ENCODE data around the gene PRKRA.
A peak's percentile ranks its signal among the peaks of the same experiment; 100 is the strongest.

PRKRA gene

DNA sequence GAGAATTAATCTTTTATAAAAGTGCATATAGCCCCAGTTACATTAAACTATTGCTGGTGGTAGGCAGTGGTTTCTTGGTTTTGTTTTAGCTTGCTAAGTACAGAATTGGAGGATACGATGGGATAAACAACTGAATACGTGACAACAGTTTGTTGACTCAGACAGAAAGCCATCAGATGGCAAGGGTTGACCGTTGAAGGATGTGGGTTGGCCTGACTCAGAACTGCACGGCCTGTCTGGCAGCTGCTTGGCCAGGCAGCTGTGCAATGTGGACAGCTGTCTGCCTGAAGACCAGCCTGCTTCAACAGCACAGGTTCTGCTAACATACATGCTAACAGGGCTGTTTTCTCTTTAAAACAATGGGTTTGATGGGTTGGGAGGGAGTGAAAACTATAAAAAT, 46.6 kb downstream of the PRKRA start:
- peak; percentile 60; the same call in 1 of the 2 replicates for TF ChIP-seq SIN3A (IDR thresholded peaks at IDR 0.05; ENCODE audit: borderline replicate concordance, insufficient read depth, low read length)
- no peak for TF ChIP-seq POLR2AphosphoS5 (IDR thresholded peaks at IDR 0.05; ENCODE audit: low read depth, low read length)
- TF ChIP-seq, protein P1, sequence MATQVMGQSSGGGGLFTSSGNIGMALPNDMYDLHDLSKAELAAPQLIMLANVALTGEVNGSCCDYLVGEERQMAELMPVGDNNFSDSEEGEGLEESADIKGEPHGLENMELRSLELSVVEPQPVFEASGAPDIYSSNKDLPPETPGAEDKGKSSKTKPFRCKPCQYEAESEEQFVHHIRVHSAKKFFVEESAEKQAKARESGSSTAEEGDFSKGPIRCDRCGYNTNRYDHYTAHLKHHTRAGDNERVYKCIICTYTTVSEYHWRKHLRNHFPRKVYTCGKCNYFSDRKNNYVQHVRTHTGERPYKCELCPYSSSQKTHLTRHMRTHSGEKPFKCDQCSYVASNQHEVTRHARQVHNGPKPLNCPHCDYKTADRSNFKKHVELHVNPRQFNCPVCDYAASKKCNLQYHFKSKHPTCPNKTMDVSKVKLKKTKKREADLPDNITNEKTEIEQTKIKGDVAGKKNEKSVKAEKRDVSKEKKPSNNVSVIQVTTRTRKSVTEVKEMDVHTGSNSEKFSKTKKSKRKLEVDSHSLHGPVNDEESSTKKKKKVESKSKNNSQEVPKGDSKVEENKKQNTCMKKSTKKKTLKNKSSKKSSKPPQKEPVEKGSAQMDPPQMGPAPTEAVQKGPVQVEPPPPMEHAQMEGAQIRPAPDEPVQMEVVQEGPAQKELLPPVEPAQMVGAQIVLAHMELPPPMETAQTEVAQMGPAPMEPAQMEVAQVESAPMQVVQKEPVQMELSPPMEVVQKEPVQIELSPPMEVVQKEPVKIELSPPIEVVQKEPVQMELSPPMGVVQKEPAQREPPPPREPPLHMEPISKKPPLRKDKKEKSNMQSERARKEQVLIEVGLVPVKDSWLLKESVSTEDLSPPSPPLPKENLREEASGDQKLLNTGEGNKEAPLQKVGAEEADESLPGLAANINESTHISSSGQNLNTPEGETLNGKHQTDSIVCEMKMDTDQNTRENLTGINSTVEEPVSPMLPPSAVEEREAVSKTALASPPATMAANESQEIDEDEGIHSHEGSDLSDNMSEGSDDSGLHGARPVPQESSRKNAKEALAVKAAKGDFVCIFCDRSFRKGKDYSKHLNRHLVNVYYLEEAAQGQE (IDR thresholded peaks at IDR 0.05; ENCODE audit: insufficient read depth in 1 of 2, low read depth in 2 of 2, low read length in 2 of 2): no peak
- TF ChIP-seq FOXP2 (optimal IDR thresholded peaks at IDR 0.05; ENCODE audit: borderline replicate concordance, extremely low read depth, extremely low read length, insufficient read depth): peak; percentile 98

DNA sequence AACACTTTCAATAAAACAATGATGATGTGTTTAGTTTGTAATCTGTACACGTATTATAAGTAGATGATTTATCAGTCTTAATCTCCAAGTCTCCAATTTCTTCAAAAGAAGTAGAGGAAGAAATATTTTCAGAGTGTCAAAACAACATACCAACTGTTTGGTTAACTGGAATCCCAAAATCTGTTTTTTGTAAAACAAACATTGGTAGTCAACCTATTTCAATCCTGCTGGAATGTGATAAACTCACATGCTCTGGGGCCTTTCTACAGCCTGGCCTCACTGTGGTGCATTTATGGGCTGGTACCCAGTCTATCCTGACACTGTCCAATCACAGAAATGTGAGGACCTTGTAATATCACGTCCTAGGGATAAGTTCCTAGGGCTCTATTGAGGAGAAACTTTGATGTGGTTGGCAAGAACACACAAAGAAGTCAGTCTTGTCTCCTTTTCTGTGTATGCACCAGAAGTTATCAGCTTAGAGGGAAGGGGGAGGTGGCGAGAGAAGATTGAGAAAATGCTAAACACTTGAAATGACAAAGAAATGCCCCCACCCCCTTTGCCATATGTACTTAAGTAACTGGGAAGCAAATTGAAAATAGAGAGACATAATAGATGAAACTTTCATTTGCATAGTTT, 47.2 kb downstream of the PRKRA start:
- no peak for TF ChIP-seq SIN3A (IDR thresholded peaks at IDR 0.05; ENCODE audit: borderline replicate concordance, insufficient read depth, low read length)

DNA sequence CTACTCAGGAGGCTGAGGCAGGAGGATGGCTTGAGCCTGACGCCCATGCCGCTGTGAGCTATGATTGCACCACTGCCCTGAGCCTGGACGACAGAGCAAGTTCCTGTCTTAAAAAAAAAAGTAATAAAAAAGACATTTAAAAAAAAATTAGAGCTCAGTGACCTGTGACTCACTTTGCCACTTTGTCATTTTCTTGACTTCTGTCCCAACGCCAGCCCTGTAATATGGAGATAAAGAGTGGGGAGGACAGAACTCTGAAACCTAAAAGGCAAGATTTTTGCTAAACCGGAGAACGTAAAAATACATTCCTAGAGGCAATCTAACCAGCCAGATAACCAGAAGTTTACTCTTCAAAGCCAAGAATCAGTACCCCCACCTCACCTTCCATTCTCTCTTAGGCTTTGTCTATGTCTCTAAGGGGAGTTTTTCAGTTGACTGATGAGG, 49.0 kb downstream of the PRKRA start:
- TF ChIP-seq, protein P1 (IDR thresholded peaks at IDR 0.05; ENCODE audit: insufficient read depth in 1 of 2, low read depth in 2 of 2, low read length in 2 of 2): no peak
- no peak for TF ChIP-seq FOXP2 (optimal IDR thresholded peaks at IDR 0.05; ENCODE audit: borderline replicate concordance, extremely low read depth, extremely low read length, insufficient read depth)
- TF ChIP-seq TAF1 (IDR thresholded peaks at IDR 0.05; ENCODE audit: borderline replicate concordance, insufficient read depth, low read length): no peak
- TF ChIP-seq POLR2AphosphoS5 (IDR thresholded peaks at IDR 0.05; ENCODE audit: low read depth, low read length): no peak
- no peak for TF ChIP-seq SIN3A (IDR thresholded peaks at IDR 0.05; ENCODE audit: borderline replicate concordance, insufficient read depth, low read length)

DNA sequence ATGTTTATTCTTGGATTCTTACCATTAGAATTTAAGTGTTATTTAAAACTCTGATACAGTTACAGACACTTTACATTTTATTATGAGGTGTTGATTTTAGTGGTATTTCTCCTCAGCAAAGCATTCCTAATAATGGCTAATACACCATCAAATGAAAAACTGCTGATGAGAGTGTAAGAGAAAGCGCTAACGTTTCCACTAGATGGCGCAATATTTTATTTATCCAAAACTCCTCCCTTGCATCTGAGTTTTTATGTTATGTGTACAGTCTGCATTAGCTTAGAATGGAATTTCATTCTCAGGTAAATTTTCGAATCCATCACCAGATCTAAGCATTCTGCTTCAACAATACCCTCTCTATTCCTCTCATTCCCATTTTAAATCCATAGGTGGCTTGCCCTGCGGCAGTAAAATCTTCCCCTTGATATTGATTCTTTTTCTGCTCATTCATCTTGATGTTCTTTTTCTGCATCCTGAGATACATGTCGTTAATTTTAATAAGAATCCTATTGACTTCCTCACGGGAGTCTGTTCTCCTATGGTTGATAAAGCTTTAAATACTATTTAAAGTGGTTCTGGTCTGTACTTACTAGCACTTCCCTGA, 53.9 kb downstream of the PRKRA start:
- no peak for TF ChIP-seq POLR2AphosphoS5 (IDR thresholded peaks at IDR 0.05; ENCODE audit: low read depth, low read length)

DNA sequence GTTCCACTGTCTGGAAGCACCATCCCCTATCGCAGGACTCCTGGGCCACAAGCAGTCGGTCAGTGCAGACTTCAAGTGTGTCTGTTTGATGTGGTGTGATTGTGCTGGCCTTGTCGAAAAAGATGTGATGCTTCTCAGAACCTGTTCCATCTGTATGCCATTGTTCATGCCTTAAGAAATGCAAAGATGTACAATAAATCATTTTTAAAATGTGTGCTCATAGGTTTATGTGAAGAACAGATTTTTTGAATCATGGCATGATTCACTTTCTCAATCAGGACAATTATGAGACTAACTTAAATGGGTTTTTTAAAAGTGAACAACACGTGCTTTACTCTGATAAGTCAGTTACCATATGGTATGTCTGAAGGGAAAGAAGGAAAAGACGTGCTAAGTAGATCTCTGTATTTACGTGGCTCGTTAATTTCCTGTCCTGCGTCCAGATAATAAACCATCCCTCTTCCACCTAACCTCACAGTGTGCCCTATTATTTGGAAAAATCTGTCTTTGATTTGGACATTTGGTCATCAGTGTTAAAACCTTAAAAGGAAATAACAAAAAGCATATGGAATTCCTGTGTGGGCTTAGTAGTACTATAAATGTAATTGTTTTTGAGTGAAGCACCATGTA, 54.9 kb downstream of the PRKRA start:
- TF ChIP-seq TAF1 (IDR thresholded peaks at IDR 0.05; ENCODE audit: borderline replicate concordance, insufficient read depth, low read length) (no peak), POLR2AphosphoS5 (IDR thresholded peaks at IDR 0.05; ENCODE audit: low read depth, low read length) (no peak), FOXP2 (optimal IDR thresholded peaks at IDR 0.05; ENCODE audit: borderline replicate concordance, extremely low read depth, extremely low read length, insufficient read depth) (no peak), SIN3A (IDR thresholded peaks at IDR 0.05; ENCODE audit: borderline replicate concordance, insufficient read depth, low read length) (no peak)
- TF ChIP-seq, protein P1 (IDR thresholded peaks at IDR 0.05; ENCODE audit: insufficient read depth in 1 of 2, low read depth in 2 of 2, low read length in 2 of 2): no peak

DNA sequence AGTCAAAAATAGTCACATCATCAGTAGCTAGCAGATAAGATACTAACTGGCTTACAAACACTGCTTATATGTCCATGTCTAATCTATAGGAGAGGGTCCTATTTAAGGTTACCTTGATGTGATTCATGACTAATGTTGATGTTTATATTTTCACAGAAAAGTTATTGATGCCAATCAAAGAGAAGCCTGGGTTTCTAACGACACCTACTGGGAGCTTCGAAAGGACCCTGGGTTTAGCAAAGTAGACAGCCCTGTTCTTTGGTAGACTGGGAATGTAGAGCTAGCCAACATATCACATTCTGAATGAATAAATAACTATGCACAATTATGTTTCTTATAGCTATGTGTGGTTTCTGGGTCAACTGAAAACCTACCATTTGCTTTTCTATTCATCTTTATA, 55.7 kb downstream of the PRKRA start:
- TF ChIP-seq FOXP2 (optimal IDR thresholded peaks at IDR 0.05; ENCODE audit: borderline replicate concordance, extremely low read depth, extremely low read length, insufficient read depth) (no peak), POLR2AphosphoS5 (IDR thresholded peaks at IDR 0.05; ENCODE audit: low read depth, low read length) (no peak), TAF1 (IDR thresholded peaks at IDR 0.05; ENCODE audit: borderline replicate concordance, insufficient read depth, low read length) (no peak), SIN3A (IDR thresholded peaks at IDR 0.05; ENCODE audit: borderline replicate concordance, insufficient read depth, low read length) (no peak)
- TF ChIP-seq, protein P1 (IDR thresholded peaks at IDR 0.05; ENCODE audit: insufficient read depth in 1 of 2, low read depth in 2 of 2, low read length in 2 of 2): no peak
